HCEC 1CT (cell line): ENCODE measurements around the gene AGAP1.
"Not testable (repeated sequence)": the region's sequence is repeated elsewhere in the genome, so short reads cannot be mapped to it uniquely, and the experiment has no call there.

Experiments
- DNase-seq: peaks from one replicate; pipeline ENCODE4 v3.0.0-alpha.2; 2017

Gene AGAP1

GRCh38 chr2:236056141-236056540, 562.3 kb downstream of the AGAP1 start:
- no peak for DNase-seq

GRCh38 chr2:236057375-236057774, 563.5 kb downstream of the AGAP1 start:
- DNase-seq: no peak

- DNase-seq: no peak
Measured at GRCh38 chr2:236061497-236061896, 567.7 kb downstream of the AGAP1 start.

GRCh38 chr2:236061899-236062298, 568.1 kb downstream of the AGAP1 start:
- DNase-seq: no peak

- not testable (repeated sequence) for DNase-seq
Measured at GRCh38 chr2:236062806-236063205, 569.0 kb downstream of the AGAP1 start.

GRCh38 chr2:236063994-236064393, 570.2 kb downstream of the AGAP1 start:
- no peak for DNase-seq

GRCh38 chr2:236065314-236066160, 571.7 kb downstream of the AGAP1 start:
- no peak for DNase-seq

- DNase-seq: no peak
Measured at GRCh38 chr2:236070236-236070635, 576.4 kb downstream of the AGAP1 start.

GRCh38 chr2:236073246-236073645, 579.4 kb downstream of the AGAP1 start:
- no peak for DNase-seq

- no peak for DNase-seq
Measured at GRCh38 chr2:236073867-236074655, 580.2 kb downstream of the AGAP1 start.

GRCh38 chr2:236075802-236076201, 582.0 kb downstream of the AGAP1 start:
- no peak for DNase-seq

- DNase-seq: no peak
Measured at GRCh38 chr2:236078297-236079255, 584.7 kb downstream of the AGAP1 start.

- DNase-seq: no peak
Measured at GRCh38 chr2:236080412-236080811, 586.6 kb downstream of the AGAP1 start.

GRCh38 chr2:236081171-236081570, 587.3 kb downstream of the AGAP1 start:
- no peak for DNase-seq

- no peak for DNase-seq
Measured at GRCh38 chr2:236082061-236082460, 588.2 kb downstream of the AGAP1 start.

- DNase-seq: no peak
Measured at GRCh38 chr2:236083934-236084333, 590.1 kb downstream of the AGAP1 start.

GRCh38 chr2:236085211-236085610, 591.4 kb downstream of the AGAP1 start:
- no peak for DNase-seq

GRCh38 chr2:236085647-236086046, 591.8 kb downstream of the AGAP1 start:
- no peak for DNase-seq

- no peak for DNase-seq
Measured at GRCh38 chr2:236086403-236086970, 592.6 kb downstream of the AGAP1 start.

GRCh38 chr2:236086971-236087465, 593.2 kb downstream of the AGAP1 start:
- DNase-seq: no peak

- DNase-seq: no peak
Measured at GRCh38 chr2:236088368-236089057, 594.7 kb downstream of the AGAP1 start.
